Left forelimb (tissue), 1 donor: Measurements from ENCODE around the gene PIAS4.

Experiments
- DNase-seq: peaks from one replicate; pipeline ENCODE4 v3.0.0-alpha.2; 2018; ENCODE audit warnings: low spot score

Gene PIAS4

DNA sequence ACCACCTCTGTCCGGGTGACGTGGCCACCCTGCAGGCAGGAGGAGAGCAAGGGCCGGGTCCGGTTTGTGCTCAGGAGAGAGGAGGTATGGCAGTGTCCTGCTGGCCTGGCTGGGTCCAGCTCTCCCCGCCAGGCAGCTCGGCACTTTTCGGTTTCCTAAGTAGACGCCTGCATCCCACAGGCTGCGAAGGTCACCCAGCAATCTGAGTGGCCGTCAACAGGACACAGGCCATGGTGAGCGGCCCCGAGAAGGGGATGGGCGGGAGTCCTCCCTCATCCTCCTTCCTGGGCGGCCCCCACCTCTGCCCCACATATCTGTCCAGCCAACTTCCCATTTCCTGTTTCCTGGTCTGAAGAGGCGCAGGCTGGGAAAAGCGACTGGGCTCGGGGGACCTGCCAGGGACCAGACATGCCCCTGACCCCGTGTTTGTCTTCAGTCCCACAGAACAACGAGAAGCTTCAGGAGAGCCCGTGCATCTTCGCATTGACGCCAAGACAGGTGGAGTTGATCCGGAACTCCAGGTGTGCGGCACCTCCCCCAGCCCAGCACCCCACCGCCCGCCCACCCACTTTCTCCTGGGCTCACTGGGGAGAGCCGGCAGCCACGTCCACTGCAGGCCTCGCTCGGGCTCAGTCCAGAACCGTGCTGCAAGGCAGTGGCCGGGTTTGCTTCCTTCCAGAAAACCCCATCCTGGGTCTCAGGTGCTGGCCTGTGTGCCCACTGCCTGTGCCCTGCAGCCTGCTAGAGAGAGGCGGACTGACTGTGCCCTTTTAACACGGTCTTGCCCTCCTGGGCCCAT lies 16.3 kb downstream of the PIAS4 start:
- DNase-seq, result no peak

DNA sequence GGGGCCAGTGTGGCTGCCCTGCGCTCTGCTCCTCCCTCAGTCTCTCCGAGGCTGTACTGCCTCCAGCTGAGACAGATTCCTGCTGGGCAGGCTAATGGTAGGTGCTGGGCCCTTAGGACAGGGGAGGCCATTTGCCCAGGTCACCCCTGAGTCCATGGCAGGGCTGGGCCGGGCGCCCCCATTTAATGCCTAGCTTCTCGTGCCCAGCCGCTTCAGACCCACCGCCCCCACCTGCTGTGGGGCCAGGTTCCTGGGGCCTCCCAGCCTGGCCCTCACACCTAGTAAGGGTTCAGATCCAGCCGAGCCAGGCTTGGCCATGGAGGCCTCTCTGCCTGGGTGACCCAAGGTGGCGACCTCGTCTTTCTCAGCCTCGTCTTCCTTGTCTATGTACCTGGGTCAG lies 17.8 kb downstream of the PIAS4 start:
- no peak for DNase-seq

DNA sequence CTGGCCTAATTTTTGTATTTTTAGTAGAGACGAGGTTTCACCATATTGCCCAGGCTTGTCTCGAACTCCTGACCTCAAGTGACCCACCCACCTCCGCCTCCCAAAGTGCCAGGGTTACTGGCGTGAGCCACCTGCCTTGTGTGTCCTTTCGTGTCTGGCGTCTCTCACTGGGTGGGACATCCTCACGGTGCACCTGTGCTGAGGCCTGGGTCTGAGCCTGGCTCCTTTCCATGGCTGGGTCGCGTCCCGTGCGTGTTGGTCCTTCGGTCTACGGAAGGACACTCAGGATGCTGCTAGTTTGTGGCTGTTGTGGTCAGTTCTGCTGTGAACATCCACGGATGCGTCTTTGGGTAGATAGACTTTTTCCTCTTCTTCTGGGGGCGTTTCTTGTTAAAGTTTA lies 19.6 kb downstream of the PIAS4 start:
- DNase-seq, result no peak

DNA sequence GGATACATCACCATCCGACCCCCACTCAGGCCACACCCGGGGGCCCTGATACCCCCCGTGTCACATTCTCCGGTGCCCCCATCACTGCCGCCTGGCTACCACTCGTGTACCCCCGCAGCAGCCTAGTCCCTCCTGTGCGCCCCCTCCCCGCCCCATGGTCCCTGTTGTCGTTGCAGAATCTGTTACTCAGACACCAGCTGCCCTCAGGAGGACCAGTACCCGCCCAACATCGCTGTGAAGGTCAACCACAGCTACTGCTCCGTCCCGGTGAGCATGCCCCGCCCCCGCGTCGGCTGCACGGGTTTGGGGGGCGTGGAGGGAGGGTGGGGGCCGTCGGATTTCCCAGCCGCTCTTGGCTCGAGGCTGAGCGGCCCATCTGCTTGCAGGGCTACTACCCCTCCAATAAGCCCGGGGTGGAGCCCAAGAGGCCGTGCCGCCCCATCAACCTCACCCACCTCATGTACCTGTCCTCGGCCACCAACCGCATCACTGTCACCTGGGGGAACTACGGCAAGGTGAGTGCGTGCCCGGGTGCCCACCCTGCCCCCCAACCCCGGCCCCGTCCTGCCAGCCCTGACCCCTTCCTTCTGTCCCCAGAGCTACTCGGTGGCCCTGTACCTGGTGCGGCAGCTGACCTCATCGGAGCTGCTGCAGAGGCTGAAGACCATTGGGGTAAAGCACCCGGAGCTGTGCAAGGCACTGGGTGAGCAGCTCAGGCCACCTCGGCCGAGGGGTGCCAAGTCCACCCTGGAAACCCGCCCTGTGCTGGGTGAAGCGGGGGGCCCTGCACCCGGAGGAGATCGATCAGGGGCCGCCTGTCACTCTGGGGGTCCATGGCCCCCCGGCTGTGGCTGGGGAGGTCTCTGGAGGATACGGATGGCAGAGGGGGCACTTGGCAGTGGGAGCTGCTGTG lies 21.1 kb downstream of the PIAS4 start:
- DNase-seq, result no peak

DNA sequence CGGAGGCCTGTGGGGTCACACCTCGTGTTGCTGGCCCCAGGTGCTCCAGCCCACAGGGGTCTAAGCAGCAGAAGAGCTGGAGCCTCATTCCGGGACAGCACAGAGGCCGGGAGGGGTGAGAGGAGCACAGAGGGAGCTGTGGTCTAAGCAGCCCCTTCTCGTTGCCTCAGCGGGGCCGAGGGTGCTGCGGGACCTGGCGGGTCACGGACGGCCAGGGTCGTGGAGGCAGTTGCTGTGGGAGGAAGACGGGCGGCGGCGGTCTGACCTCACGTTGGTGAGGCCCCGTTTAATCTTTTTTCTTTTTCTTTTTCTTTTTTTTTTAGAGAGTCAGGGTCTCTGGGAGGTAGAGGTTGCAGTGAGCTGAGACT lies 21.7 kb downstream of the PIAS4 start:
- no peak for DNase-seq

DNA sequence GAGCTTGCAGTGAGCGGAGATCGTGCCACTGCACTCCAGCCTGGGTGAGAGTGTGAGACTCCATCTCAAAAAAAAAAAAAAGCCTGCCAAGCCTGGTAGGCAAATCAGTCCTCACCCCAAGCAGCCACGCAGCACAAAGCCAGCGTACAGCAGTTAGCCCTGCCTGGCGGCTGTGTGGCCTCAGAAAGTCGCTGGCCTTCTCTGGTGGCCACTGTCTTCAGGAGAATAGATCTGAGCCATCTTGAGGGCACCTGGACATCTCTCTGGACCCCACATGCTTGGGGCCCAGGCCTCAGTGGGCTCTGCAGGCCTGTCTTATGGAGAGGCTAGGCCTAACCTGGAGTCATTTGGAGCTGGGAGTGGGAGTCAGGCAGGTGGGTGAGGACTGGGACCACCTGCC lies 23.0 kb downstream of the PIAS4 start:
- no peak for DNase-seq

DNA sequence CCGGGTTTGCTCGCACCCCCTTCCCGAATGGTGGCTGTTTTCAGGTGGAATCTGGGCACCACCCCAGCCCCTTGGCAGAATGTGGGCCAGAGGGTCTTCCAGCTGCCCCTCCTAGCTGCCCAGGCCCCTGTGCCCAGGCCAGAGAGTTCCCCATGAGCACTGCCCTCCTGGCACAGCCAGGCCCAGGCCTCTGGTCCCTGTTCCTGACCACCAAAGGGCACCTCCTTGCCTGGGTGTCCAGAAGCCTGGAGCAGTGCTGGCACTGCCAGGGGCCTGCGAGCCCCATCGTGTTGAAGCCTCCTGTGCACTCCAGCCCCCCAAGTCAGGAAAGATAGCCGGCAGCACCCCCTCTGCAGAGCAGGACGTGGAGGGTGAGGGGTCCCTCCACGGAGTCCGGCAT lies 23.4 kb downstream of the PIAS4 start:
- no peak for DNase-seq

DNA sequence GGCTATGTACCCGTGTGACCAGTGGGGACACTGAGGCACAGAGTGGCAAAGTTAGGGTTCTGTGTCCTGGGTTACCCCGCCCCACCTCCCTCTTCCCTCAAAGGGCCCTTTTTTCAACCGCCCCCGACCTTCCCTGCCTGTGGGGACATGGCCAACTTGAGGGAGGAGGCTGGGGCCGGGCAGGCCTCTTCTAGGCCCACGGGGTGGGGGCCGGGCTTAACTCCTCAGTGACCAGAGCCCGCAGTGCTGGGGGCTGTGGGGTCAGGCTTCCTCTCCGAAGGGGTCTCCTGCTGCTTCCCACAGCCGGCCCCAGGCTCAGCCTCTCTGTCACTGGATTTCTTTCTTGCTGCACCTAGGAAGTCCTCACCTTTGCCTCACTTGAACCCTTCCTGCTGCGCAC lies 23.9 kb downstream of the PIAS4 start:
- DNase-seq, result no peak

DNA sequence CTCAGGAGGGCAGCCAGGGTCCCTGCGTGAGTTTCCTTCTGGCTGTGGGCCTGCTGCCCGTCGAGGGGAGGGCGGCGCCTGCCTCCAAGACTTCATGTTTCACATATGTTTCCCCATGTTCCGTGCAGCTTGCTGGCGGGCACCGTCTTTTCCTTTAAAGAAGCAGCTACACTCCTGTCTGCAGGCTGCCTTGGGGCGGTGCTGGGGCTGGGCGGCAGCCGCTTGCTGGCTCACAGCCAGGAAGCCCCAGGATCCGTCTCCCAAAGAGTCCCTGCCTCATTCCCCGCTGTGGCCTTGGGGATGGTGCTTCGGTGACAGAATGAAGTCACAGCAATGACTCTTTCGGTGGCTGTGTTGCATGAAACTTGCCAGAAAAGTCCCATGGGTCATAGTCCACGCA lies 24.9 kb downstream of the PIAS4 start:
- DNase-seq, result no peak

DNA sequence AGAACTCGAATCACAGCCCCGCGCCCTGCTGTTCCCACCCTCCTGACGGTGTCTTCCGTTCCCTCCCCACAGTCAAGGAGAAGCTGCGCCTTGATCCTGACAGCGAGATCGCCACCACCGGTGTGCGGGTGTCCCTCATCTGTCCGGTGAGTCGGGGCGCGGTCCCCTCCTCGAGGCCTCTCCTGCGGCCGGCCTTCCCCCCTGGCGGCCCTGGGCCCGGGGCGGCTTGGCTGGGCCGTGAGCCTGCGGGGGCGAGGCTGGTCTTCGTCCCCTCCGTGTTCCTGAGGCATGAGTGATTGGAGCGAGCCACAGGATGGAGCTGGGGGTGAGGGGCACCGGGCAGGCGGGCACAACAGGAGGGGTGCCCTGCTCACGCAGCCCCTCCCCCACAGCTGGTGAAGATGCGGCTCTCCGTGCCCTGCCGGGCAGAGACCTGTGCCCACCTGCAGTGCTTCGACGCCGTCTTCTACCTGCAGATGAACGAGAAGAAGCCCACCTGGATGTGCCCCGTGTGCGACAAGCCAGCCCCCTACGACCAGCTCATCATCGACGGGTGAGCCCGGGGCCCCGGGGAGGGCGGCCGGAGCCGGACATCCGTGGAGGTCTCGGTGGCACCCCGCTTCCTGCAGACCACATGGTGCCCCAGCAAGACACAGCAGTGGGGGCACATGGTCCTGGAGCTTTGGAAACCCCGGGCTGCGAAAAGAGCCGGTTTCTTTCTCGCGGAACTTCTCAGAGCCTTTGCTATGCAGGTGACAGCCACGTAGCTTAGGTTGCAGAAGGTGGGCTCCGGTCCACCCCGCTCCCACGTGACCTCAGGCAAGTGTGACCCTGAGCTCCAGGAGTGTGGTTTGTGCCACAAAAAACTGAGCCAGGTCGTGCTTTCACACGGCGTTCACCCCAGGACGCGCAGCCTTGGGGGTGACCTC lies 25.8 kb downstream of the PIAS4 start:
- no peak for DNase-seq

DNA sequence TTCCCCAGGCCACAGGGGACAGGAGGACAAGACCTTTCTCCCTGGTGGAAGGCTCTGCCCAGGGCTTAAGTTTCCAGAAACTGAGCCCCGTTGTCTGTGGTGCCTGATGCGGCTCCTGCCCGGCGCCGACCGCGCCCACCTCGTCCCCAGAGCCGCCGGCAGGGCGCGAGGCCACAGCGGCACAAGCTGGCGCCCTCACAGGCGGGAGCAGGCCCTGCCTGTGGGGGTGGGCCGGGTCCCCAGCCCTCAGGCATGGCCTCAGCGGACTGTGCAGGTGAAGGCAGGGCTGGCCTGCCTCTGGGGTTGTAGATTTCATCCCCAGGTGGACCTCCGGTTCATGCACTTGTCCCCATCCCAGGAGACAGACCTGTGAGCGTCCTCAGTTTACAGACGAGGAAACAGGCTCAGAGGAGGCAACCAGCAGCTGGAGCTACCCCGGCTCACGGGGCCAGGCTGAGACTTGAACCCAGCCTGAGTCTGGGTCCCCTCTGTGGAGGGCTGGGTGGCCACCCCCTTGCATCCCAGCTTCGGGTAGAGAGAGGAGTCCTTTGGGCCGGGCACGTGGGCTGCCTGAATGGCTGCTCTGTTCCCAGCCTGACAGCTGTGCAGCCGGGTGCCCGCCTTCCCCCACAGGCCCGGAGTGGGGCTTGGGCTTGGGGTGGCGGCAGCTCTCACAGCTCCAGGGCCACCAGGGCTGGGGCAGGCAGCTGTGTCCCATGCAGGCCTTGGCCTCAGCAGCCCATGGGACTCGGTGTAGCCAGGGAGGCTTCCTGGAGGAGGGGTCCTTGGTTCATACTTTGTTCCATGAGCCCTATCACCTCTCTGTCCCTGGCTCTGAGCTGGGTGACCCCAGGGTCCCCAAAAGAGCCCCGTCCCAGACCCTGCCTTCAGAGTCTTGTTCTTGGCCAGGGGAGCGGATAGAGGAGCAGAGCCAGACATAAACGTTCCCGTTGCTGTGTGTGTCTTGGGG lies 26.8 kb downstream of the PIAS4 start:
- no peak for DNase-seq

DNA sequence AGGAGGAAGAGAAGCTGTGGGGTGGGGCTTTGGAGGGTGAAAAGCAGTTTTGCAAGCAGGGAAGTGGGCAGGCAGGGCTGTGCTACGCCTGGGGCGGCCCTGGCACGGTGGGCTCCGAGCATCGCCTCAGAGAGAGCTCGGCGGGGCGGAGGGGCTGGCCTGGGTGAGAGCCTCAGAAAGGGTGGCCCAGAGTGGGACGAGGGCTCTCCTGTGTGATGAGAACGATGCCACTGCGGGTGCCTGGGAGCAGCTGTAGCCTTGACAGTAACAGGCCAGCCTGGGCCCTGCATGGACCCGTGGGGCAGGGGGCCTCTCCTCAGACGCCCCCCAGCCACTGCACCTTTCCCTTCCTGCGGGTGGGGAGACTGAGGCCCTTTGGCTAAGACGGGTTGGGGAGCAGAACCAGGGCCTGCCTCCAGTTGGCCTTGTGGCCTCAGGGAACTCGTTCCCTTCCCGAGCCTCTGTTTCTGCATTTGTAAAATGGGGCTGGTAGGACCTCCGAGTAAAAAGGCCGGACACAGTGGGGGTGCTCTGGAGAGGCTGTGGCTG lies 27.6 kb downstream of the PIAS4 start:
- DNase-seq, result no peak

DNA sequence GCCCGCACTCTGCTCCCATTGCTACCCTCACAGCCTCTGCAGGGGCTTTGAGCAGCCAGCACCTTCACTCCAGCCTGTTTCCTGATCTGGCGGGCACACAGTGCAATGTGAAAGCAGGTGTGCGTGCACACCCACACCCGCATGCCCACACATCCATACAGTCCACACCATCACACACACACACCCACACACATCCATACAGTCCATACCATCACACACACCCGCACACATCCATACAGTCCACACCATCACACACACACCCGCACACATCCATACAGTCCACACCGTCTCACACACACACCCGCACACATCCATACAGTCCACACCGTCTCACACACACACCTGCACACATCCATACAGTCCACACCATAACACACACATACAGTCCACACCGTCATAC lies 28.0 kb downstream of the PIAS4 start:
- DNase-seq, result no peak

DNA sequence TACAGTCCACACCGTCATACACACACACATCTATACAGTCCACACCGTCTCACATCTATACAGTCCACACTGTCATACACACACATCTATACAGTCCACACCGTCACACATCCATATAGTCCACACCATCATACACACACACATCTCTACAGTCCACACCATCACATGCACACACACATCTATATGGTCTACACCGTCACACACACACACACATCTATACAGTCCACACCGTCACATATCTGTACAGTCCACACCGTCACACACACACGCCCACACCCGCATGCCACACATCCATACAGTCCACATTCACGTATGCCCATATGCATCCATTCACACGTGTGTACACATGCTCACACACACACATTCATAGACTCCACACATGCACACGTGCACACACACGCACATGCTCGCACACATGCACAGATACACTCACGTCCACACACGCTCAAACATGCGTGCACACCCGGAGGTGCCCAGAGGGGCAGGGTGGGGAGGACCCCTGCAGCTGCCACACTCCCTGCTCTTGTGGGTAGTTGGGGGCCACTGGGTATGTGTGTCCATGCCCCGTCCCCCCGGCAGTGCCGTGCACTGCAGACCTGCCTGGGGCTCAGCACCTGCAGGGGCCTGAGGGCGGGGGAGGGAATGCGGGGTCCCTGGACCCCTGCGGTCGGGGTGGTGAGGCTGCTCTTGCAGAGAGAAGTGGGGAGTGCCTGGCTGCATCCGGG lies 29.2 kb downstream of the PIAS4 start:
- DNase-seq, result no peak

DNA sequence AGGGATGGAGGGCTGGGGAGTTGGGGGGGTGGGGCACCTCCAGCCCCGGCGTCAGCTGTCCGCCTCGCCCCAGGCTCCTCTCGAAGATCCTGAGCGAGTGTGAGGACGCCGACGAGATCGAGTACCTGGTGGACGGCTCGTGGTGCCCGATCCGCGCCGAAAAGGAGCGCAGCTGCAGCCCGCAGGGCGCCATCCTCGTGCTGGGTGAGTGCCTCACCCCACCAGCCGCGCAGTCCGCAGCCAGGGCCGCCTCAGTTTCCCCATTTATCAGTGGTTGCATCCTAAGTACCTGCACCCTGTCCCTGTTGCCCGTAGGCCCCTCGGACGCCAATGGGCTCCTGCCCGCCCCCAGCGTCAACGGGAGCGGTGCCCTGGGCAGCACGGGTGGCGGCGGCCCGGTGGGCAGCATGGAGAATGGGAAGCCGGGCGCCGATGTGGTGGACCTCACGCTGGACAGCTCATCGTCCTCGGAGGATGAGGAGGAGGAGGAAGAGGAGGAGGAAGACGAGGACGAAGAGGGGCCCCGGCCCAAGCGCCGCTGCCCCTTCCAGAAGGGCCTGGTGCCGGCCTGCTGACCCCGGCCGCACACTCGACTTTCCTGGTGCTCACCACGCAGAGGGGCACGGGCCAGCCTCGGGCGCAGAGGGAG lies 29.9 kb downstream of the PIAS4 start:
- no peak for DNase-seq

DNA sequence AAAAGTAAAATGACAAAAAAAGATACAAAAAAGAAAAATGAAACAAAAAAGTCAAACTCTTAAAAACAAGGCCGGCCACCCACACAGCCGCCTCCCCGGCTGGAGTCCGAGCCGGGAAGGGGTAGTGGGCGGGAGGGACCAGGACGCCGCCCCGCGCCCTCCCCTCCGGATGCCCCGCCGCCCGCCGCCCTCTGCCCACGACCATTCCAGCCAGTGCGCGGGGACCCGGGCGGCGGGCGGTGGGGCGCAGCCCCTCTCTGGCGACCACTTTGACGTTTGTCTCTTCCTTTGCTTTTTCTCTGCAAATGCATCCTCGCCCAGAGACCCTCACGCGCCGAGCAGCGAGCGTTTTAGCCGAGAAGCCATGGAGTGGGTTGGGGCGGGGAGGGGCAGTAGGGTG lies 30.5 kb downstream of the PIAS4 start:
- DNase-seq, result no peak

DNA sequence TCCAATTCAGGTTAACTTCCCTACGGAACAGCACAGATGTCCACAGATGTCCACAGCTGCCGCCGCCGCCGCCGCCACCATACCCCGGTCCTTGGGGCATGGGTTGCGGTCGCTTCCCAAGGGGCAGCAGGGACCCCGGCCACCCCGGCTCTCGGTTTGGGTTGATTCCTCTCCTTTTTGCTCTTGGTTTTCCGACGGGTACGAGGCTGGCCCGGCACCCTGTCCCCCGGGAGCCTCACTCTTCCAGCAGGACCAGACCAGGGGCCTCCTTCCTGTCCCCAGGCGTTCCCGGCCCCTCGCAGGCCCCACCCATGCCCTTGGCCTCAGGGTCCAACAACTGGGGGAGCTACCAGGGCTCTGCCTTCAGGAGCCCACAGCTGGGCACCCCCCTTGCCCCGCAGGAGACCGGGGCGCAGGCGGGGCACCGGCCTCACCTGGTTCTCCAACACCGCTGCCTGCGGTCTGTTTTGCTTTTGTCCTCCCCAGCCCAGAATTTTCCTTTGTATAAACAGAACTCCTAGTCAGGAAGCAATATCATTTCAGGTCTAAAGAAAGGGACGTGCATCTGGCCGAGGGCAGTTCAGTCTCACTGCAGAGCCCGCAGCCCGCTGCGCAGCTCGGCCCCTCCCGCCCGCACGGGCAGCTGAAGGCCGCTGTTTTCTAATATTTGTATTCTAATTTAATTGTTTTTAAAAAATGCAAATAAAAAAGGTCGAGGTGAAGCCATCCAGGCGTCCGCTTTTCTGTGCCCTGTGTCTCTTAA lies 31.3 kb downstream of the PIAS4 start:
- DNase-seq, result no peak

DNA sequence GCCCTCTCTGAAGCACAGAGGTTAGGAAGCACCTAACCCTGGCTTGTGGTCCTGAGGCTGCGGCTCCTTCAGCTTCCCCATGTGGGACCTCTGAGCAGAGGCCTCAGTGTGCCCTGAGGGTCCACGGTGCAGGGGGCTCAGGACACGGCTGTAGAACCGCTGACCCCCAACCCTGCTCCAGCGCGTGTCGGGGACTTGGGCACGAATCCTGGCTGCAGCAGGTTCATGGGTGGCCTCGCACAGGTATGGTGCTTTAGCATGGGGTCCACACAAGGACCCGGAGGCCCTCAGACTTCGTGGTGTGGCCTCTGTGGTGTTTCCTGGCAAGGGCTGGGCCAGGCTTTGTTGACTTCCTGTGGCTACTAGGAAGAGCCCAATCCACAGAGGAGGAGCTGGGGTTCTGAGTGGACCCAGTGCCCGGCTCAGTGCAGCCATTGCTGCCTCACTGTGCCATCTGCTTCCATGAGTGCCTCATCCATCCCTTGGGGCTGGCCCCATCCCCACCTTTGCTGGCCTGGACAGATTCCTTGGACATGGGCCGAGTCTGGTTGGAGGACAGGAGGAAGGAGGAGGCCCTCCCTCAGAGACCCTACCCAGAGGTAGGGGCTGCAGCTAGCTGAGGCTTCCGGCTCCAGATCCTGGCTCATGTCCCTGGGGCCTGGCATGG lies 34.7 kb downstream of the PIAS4 start:
- DNase-seq, result no peak
